GM18499 (cell line): ENCODE results near the gene PSPH.
"Not testable (repeated sequence)": the region's sequence is repeated elsewhere in the genome, so short reads cannot be mapped to it uniquely, and the experiment has no call there.

Experiments
- ATAC-seq: cut with Tn5 transposase; IDR thresholded peaks from one replicate; pipeline ENCODE4 v1.9.1; 2021; ENCODE audit warnings: moderate number of reproducible peaks; ENCODE audit not compliant: insufficient read depth, unreplicated experiment

PSPH gene

DNA sequence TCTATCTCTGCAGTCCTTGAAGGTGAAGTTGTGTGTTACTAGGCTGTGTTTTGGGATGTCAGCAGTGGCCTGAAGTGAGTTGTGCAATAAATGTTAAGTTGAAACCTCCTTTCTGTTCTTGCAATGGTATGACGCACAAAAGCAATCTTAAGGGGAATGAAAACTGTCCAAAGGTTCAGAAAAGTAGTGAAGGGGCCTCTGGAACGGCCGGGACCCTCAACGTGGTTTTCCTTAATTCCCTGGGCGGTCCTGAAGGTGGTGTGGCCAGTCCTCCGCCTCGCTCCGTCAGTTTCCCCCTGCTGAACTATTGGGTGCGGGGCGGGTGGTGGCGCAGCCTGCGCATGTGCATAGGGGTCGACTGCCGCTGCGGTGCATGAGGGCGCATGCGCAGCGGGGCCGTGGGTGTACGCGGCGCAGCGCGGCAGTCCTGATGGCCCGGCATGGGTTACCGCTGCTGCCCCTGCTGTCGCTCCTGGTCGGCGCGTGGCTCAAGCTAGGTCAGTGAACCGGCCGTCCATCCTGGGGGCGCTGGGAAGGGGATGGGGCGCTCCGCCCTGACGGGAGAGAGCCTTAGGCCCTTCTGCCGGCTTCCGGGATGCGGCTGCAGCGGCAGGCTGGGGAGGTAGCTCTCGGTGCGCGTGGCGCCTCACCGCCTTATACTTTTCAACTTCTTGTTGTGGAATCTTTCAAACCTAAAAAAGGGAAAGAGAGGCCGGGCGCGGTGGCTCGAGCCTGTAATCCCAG, 12.8 kb upstream of the PSPH start, which contains the start of gene SUMF2:
Gene SUMF2 (plus strand): TSS at position 405 of the 744 bp plus-strand sequence. CDS start 26 bp downstream, at position 431.
- ATAC-seq: peak; percentile 59

- no peak for ATAC-seq
These were observed 12.2 kb upstream of the PSPH start for GRCh38 chr7:56063500-56063881.

DNA sequence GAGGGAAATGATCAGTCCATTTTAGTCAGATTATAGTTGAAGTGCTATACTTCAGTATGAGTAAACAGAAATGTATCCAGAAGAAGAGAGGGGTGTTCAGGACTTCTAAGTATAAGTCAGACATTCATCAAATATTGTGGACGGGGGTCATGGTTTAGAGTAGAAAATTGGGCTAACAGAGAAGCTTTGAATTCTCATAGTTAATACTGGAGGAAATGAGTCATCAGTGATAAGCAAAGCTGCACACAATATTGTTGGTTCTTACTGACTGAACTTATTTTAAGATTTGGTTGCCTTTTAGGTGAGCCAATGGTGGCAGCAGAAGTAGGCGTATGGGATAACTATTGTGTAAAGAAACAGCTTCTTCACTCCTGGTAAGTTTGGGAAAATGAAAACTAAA, 11.1 kb upstream of the PSPH start:
- ATAC-seq: no peak

GRCh38 chr7:56053993-56054392, 2.7 kb upstream of the PSPH start:
- ATAC-seq: no peak

DNA sequence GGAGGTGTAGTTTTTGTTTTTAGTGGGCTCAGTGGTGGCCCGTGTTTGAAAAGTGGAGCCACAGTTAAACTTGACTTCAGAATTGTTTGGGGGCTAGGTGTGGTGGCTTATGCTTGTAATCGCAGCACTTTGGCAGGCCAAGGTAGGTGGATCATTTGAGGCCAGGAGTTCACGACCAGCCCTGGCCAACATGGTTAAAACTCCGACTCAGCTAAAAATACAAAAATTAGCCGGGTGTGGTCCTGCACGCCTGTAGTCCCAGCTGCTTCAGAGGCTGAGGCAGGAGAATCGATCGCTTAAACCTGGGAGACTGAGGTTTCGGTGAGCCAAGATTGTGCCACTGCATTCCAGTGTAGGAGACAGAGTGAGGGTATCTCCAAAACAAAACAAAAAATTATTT, 2.1 kb upstream of the PSPH start:
- ATAC-seq: no peak

DNA sequence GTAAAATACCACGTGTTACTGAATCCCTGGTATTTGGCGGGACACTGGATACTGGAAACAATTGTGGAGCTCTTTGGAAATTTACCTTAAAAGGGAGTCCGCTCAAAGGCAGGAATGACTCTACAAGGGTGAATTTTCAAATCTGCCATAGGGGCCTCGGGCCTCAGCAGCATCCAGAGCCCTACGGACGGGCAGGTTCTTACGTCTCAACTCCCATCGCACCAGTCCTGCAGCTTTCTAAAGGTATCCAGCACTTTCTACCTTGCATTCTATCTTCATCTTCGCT, 248 bp downstream of the PSPH start:
- no peak for ATAC-seq

DNA sequence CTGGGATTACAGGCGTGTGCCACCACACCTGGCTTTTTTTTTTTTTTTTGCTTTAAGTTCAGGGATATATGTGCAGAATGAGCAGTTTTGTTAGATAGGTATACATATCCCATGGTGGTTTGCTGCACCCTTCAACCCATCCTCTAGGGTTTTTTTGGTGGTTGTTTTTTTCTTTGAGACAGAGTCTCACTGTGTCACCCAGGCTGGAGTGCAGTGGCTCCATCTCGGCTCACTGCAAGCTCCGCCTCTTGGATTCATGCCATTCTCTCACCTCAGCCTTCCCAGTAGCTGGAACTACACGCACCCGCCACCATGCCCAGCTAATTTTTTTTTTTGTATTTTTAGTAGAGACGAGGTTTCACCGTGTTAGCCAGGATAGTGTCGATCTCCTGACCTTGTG, 2.5 kb downstream of the PSPH start:
- ATAC-seq: not testable (repeated sequence)

- ATAC-seq: no peak
These were observed 3.0 kb downstream of the PSPH start for GRCh38 chr7:56048245-56048644.

DNA sequence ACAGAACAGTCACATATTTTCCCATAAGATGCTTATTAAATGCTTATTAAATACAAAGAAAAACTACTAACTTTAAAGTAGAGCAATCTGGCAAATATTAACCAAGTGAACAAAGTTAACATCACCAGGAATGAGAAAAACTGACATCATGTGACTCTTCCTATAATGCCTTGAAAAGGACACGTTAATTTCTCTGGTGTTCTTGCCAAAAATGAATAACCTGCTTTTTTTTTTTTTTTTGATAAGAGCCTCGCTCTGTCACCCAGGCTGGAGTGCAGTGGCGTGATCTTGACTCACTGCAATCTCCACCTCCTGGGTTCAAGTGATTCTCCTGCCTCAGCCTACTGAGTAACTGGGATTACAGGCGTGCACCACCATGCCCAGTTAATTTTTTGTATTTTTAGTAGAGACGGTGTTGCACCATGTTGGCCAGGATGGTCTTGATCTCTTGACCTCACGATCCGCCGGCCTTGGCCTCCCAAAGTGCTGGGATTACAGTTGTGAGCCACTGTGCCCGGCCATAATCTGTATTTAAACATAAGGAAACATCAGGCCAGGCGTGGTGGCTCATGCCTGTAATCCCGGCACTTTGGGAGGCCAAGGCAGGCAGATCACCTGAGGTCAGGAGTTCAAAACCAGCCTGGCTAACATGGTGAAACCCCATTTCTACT, 3.7 kb downstream of the PSPH start:
- ATAC-seq: not testable (repeated sequence)

- no peak for ATAC-seq
These were observed 4.4 kb downstream of the PSPH start for GRCh38 chr7:56046721-56047445.

- ATAC-seq: not testable (repeated sequence)
These were observed 5.5 kb downstream of the PSPH start for GRCh38 chr7:56045758-56046157.

GRCh38 chr7:56040730-56041129, 10.5 kb downstream of the PSPH start:
- no peak for ATAC-seq

DNA sequence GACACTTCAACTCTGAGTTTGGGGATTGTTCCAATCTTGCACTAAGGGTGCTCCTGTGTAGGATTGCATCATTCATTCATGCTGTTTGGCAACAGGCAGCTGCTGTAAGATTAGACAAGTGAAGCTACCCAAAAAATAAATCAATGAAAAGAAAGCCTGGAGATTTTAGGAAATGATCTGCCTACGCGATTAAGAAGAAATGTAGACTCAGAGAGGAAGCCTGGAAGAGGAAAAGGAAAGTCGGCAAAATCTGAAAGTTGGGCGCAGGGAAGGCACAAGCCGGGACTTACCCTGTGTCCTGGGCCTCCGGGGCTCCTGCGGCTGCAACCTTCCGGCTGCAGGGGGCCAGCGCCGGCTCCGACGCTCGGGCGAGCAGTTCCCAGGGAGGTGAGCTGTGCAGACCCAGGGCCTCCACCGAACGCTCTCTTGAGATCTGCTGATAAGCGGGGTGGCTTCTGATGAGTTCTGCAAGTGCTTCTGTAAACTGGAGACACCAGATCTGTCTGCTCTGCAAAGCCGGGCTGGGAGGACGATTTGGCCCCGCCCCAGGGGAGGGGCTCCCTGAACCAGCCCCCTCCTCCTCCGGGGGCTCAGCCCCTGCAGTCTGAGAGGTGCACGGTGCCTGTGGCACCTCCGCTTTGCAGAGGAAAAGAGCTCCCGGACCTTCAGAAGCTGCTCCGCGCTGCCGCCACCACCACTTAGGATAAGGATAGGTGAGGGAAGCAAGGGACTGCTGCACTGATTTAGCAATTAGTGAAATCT, 17.4 kb downstream of the PSPH start:
- ATAC-seq: peak; percentile 91

GRCh38 chr7:56032578-56032977, 18.7 kb downstream of the PSPH start:
- ATAC-seq: not testable (repeated sequence)

DNA sequence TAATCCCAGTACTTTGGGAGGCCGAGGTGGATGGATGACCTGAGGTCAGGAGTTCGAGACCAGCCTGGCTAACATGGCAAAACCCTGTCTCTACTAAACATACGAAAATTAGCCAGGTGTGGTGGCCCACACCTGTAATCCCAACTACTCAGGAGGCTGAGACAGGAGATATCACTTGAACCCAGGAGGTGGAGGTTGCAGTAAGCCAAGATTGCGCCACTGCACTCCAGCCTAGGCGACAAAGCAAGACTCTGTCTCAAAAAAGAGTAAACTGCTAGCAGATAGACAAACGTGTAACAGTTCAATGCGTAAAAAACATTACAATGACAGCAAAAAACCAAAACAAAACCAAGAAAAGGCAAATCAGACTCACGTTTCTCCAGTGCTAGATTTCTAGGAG, 19.7 kb downstream of the PSPH start:
- ATAC-seq: not testable (repeated sequence)

- no peak for ATAC-seq
These were observed 20.9 kb downstream of the PSPH start for GRCh38 chr7:56030340-56030739.

DNA sequence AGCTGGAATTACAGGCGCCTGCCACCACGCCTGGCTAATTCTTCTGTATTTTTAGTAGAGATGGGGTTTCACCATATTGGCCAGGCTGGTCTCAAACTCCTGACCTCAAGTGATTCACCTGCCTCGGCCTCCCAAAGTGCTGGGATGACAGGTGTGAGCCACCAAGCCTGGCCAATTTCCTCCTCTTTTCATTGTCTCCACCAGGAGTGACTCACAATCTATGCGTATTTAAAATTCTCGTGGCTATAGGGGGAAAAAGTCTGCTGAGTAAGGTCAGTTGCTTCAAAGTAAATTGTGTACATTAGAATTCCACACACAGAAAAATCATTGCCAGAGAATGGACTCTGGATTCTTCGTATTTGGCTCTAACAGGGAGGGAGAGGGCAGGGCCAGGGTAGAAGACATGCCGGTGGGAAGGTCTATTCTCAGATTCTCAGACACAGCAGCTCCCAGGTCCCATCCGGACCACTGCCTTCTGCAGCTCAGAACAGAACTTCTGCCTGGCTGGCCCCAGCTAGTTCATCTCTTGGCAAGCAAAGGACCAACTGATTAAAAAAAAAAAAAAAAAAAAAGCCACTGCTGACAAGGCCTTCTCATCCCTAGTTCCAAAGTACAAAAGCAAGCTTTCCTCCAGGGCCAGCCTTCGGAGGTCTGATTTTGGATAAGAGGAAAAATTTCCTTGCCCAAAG, 22.2 kb downstream of the PSPH start:
- no peak for ATAC-seq

GRCh38 chr7:56026538-56026937, 24.7 kb downstream of the PSPH start:
- no peak for ATAC-seq

DNA sequence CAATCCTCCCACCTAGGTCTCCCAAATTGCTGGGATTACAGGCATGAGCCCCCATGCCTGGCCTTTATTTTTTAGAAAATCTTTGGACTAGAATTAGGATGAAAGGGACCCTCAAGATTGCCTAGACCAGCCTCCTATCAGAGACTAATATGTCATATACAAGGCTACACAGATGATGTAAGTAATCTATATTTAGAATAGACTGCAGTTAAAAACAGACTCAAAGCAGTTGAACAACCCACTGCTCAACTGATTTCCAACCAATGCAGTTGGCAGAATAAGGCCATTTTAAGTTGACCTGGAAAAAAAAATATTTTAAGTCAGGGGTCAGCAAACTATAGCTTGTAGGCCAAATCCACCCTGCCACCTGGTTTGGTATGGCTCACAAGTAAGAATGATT, 27.7 kb downstream of the PSPH start:
- no peak for ATAC-seq

DNA sequence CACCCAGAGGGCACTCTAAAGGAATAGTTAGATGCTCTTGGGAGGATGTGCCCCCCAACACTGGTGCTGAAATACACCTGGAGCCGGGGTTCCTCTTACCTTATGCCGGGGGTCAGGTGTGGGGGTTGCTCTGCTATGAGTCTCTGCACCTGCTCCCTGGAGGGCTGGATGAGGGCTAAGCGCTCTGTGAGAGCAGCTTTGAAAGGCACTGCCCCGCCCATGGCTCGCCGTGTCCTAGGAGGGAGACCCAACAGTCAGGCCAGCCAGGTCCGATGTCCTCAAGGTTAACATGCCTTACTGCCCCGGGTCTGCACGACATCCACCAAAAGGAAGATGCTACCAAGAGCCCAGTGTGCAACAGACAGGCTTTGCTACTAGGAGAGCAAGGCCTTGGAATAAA, 31.7 kb downstream of the PSPH start:
- no peak for ATAC-seq
